LHCN-M2 (cell line): Measurements from ENCODE around the gene MEGF11. TPM values are rescaled to one million over a fixed set of nuclear protein-coding genes. Genes with fewer than 3 reads are reported as not detected.
A peak's percentile ranks its signal among the peaks of the same experiment; 100 is the strongest.

Experiments
- DNase-seq: peaks from one replicate; pipeline ENCODE4 v3.0.0-alpha.2; 2012; ENCODE audit warnings: low read depth
- total RNA-seq: library from RNA; depleted of rRNA; stranded (reverse); fragments of >200 nt; gene quantifications from 2 replicates; pipeline ENCODE4 v1.2.3, GENCODE V29; 2014

Gene MEGF11
- total RNA-seq, 1 experiment from 2014 or later: not detected

- DNase-seq: no peak
Measured at GRCh38 chr15:66032006-66032405, 221.5 kb downstream of the MEGF11 start.

GRCh38 chr15:66030650-66031049 is 222.9 kb downstream of the MEGF11 start:
- no peak for DNase-seq

- no peak for DNase-seq
Measured at GRCh38 chr15:66029650-66030049, 223.9 kb downstream of the MEGF11 start.

- no peak for DNase-seq
Measured at GRCh38 chr15:66027268-66027805, 226.2 kb downstream of the MEGF11 start.

GRCh38 chr15:66025972-66026371 is 227.6 kb downstream of the MEGF11 start:
- DNase-seq: no peak

- no peak for DNase-seq
Measured at GRCh38 chr15:66025015-66025452, 228.5 kb downstream of the MEGF11 start.

GRCh38 chr15:66024116-66024515 is 229.4 kb downstream of the MEGF11 start:
- no peak for DNase-seq

- DNase-seq: no peak
Measured at GRCh38 chr15:66023311-66023972, 230.1 kb downstream of the MEGF11 start.

- no peak for DNase-seq
Measured at GRCh38 chr15:66022163-66022525, 231.4 kb downstream of the MEGF11 start.

GRCh38 chr15:66021496-66022162 is 231.9 kb downstream of the MEGF11 start:
- DNase-seq: no peak

GRCh38 chr15:66019826-66020398 is 233.6 kb downstream of the MEGF11 start:
- DNase-seq: no peak

GRCh38 chr15:66019368-66019767 is 234.2 kb downstream of the MEGF11 start:
- no peak for DNase-seq

GRCh38 chr15:66018488-66018797 is 235.1 kb downstream of the MEGF11 start:
- no peak for DNase-seq

- no peak for DNase-seq
Measured at GRCh38 chr15:66017792-66018487, 235.6 kb downstream of the MEGF11 start.

GRCh38 chr15:66017000-66017399 is 236.6 kb downstream of the MEGF11 start:
- no peak for DNase-seq

GRCh38 chr15:66016199-66016598 is 237.4 kb downstream of the MEGF11 start:
- DNase-seq: no peak

- DNase-seq: no peak
Measured at GRCh38 chr15:66014635-66015182, 238.8 kb downstream of the MEGF11 start.

- DNase-seq: no peak
Measured at GRCh38 chr15:66014022-66014421, 239.5 kb downstream of the MEGF11 start.

GRCh38 chr15:66008940-66009562 is 244.5 kb downstream of the MEGF11 start:
- peak; percentile 2 for DNase-seq

- DNase-seq: no peak
Measured at GRCh38 chr15:66007663-66008262, 245.8 kb downstream of the MEGF11 start.

- no peak for DNase-seq
Measured at GRCh38 chr15:66006986-66007385, 246.6 kb downstream of the MEGF11 start.
